ENCODE data around the gene TPK1.
"Not testable (repeated sequence)": the region's sequence is repeated elsewhere in the genome, so short reads cannot be mapped to it uniquely, and the experiment has no call there.

The TPK1 gene

GRCh38 chr7:144805627-144806239 lies 30.1 kb downstream of the TPK1 start:
- H3K4me3 ChIP-seq (ENCODE audit: low read depth, low read length), result no peak overlapping the region
- ChIA-PET POLR2A (no interaction called here), CTCF (no interaction called here)
- no peak for TF ChIP-seq CTCF (IDR thresholded peaks at IDR 0.05; ENCODE audit: insufficient read depth, low read length, missing control alignments)
- no peak for DNase-seq (ENCODE audit: low read depth, low spot score)

GRCh38 chr7:144800678-144801436 lies 35.0 kb downstream of the TPK1 start:
- H3K4me3 ChIP-seq (ENCODE audit: low read depth, low read length); POLR2A ChIA-PET; CTCF ChIA-PET; DNase-seq (ENCODE audit: low read depth, low spot score): not testable (repeated sequence)

GRCh38 chr7:144796919-144797318 lies 38.9 kb downstream of the TPK1 start:
- TF ChIP-seq CTCF (IDR thresholded peaks at IDR 0.05; ENCODE audit: insufficient read depth, low read length, missing control alignments), result no peak
- ChIA-PET POLR2A (no interaction called here), CTCF (no interaction called here)
- H3K4me3 ChIP-seq (ENCODE audit: low read depth, low read length), result no peak overlapping the region
- DNase-seq (ENCODE audit: low read depth, low spot score), result no peak

GRCh38 chr7:144792050-144792449 lies 43.8 kb downstream of the TPK1 start:
- POLR2A ChIA-PET, result no interaction called here
- CTCF ChIA-PET, result no interaction called here

GRCh38 chr7:144791488-144791887 lies 44.4 kb downstream of the TPK1 start:
- CTCF ChIA-PET, result no interaction called here

More at GRCh38 chr7:144792050-144792449, 43.8 kb downstream of the TPK1 start:
- TF ChIP-seq CTCF (IDR thresholded peaks at IDR 0.05; ENCODE audit: insufficient read depth, low read length, missing control alignments), result no peak
- DNase-seq (ENCODE audit: low read depth, low spot score), result no peak
- no peak overlapping the region for H3K4me3 ChIP-seq (ENCODE audit: low read depth, low read length)

GRCh38 chr7:144787127-144787526 lies 48.7 kb downstream of the TPK1 start:
- ChIA-PET POLR2A (no interaction called here), CTCF (no interaction called here)
- no peak for TF ChIP-seq CTCF (IDR thresholded peaks at IDR 0.05; ENCODE audit: insufficient read depth, low read length, missing control alignments)
- H3K4me3 ChIP-seq (ENCODE audit: low read depth, low read length), result no peak overlapping the region
- DNase-seq (ENCODE audit: low read depth, low spot score), result no peak

More at GRCh38 chr7:144791488-144791887, 44.4 kb downstream of the TPK1 start:
- DNase-seq (ENCODE audit: low read depth, low spot score), result no peak
- TF ChIP-seq CTCF (IDR thresholded peaks at IDR 0.05; ENCODE audit: insufficient read depth, low read length, missing control alignments), result no peak
- no peak overlapping the region for H3K4me3 ChIP-seq (ENCODE audit: low read depth, low read length)
- POLR2A ChIA-PET, result no interaction called here

GRCh38 chr7:144786522-144786921 lies 49.3 kb downstream of the TPK1 start:
- no peak for TF ChIP-seq CTCF (IDR thresholded peaks at IDR 0.05; ENCODE audit: insufficient read depth, low read length, missing control alignments)
- POLR2A ChIA-PET, result no interaction called here
- CTCF ChIA-PET, result no interaction called here
- H3K4me3 ChIP-seq (ENCODE audit: low read depth, low read length), result no peak overlapping the region
- DNase-seq (ENCODE audit: low read depth, low spot score), result no peak
